Tibial artery (tissue), 4 donors: ENCODE results near the gene ANTKMT.

Experiments
- DNase-seq, 2 donors: peaks; one replicate each; pipeline ENCODE4 v3.0.0-alpha.2; 2019
- H3K27ac ChIP-seq, 2 donors: fragments of 200-600 bp; sonication (generic) in 1 of 2; 1 replicate in 1 of 2; 2 replicates in 1 of 2; pipeline ENCODE4 v1.5.1; 2018 to 2019; ENCODE audit warnings: mild to moderate bottlenecking in 1 of 2
- H3K27me3 ChIP-seq, 2 donors: fragments of 200-600 bp; sonication (generic) in 1 of 2; one replicate each; pipeline versions ENCODE4 v1.5.1 to v1.6.0; 2016 to 2019
- H3K36me3 ChIP-seq, 3 donors: fragments of 200-600 bp; sonication (generic) in 2 of 3; one replicate each; pipeline ENCODE4 v1.5.1; 2016 to 2019; ENCODE audit warnings: mild to moderate bottlenecking in 2 of 3
- H3K4me1 ChIP-seq, 4 donors: fragments of 200-600 bp; sonication (generic) in 2 of 4; 1 replicate in 3 of 4; 2 replicates in 1 of 4; pipeline ENCODE4 v1.5.1; 2016 to 2019
- H3K4me3 ChIP-seq, 2 donors: fragments of 200-600 bp; sonication (generic) in 1 of 2; 1 replicate in 1 of 2; 2 replicates in 1 of 2; pipeline ENCODE4 v1.5.1; 2018 to 2019; ENCODE audit warnings: mild to moderate bottlenecking in 2 of 2
- H3K9me3 ChIP-seq, 3 donors: fragments of 200-600 bp; sonication (generic) in 1 of 3; one replicate each; pipeline ENCODE4 v1.5.1; 2016 to 2019
- CTCF ChIP-seq, 2 experiments: fragments of 200-600 bp in 1 of 2; fragments of 450-650 bp in 1 of 2; IDR thresholded peaks; one replicate each; pipeline ENCODE4 v1.5.1; 2017 to 2019; ENCODE audit warnings: antibody characterized with exemption in 2 of 2, mild to moderate bottlenecking in 1 of 2, moderate library complexity in 1 of 2
- intact Hi-C: fragments of 100-400 bp; cut with DNase I; formaldehyde crosslinking; loops from one replicate; pipeline ENCODE4 v1.15.0; 2023; ENCODE audit warnings: low total_unique reads

ANTKMT gene

GRCh38 chr16:761625-762513, 40.9 kb downstream of the ANTKMT start:
- no peak for DNase-seq
- no peak overlapping the region for H3K4me3 ChIP-seq
- no peak for TF ChIP-seq CTCF (IDR thresholded peaks at IDR 0.05)
- H3K27ac ChIP-seq: no peak overlapping the region
- peaks cover 0 to 62% of the 10 kb centered on the region in 2 donors for H3K27me3 ChIP-seq
- no peaks in the 10 kb centered on the region for H3K36me3 ChIP-seq
- H3K4me1 ChIP-seq: peaks cover 0 to 4% (median 0%) of the 10 kb centered on the region in 4 donors
- no peaks in the 10 kb centered on the region for H3K9me3 ChIP-seq
- intact Hi-C loops: no loop called here

- peaks cover 0 to 4% (median 0%) of the 10 kb centered on the region in 4 donors for H3K4me1 ChIP-seq
- H3K27me3 ChIP-seq: peaks cover 0 to 65% of the 10 kb centered on the region in 2 donors
- DNase-seq: no peak
- no peak overlapping the region for H3K4me3 ChIP-seq
- no peaks in the 10 kb centered on the region for H3K36me3 ChIP-seq
- TF ChIP-seq CTCF (IDR thresholded peaks at IDR 0.05): no peak
- no peaks in the 10 kb centered on the region for H3K9me3 ChIP-seq
- H3K27ac ChIP-seq: no peak overlapping the region
- intact Hi-C loops: no loop called here
Observed at GRCh38 chr16:762595-763268, 41.8 kb downstream of the ANTKMT start.

GRCh38 chr16:763369-764183, 42.6 kb downstream of the ANTKMT start:
- Histone ChIP-seq H3K4me3 (no peak overlapping the region), H3K27ac (no peak overlapping the region), H3K36me3 (no peaks in the 10 kb centered on the region), H3K27me3 (peaks cover 0 to 66% of the 10 kb centered on the region in 2 donors), H3K9me3 (no peaks in the 10 kb centered on the region), H3K4me1 (peaks cover 0 to 4% (median 0%) of the 10 kb centered on the region in 4 donors)
- no peak for DNase-seq
- intact Hi-C loops: no loop called here
- no peak for TF ChIP-seq CTCF (IDR thresholded peaks at IDR 0.05)

GRCh38 chr16:764184-764750, 43.3 kb downstream of the ANTKMT start:
- intact Hi-C loops: no loop called here
- H3K36me3 ChIP-seq: no peaks in the 10 kb centered on the region
- H3K9me3 ChIP-seq: no peaks in the 10 kb centered on the region
- H3K27ac ChIP-seq: no peak overlapping the region
- no peak overlapping the region for H3K4me3 ChIP-seq
- H3K4me1 ChIP-seq: peaks cover 0 to 4% (median 0%) of the 10 kb centered on the region in 4 donors
- peaks cover 0 to 73% of the 10 kb centered on the region in 2 donors for H3K27me3 ChIP-seq
- DNase-seq: no peak
- no peak for TF ChIP-seq CTCF (IDR thresholded peaks at IDR 0.05)

GRCh38 chr16:764848-765487, 44.0 kb downstream of the ANTKMT start:
- no peak for DNase-seq
- intact Hi-C loops: no loop called here

More at GRCh38 chr16:764848-765487, 44.0 kb downstream of the ANTKMT start:
- Histone ChIP-seq H3K36me3 (no peaks in the 10 kb centered on the region), H3K4me1 (peaks cover 0 to 4% (median 0%) of the 10 kb centered on the region in 4 donors), H3K27me3 (peaks cover 0 to 80% of the 10 kb centered on the region in 2 donors), H3K27ac (no peak overlapping the region), H3K9me3 (no peaks in the 10 kb centered on the region), H3K4me3 (no peak overlapping the region)
- TF ChIP-seq CTCF (IDR thresholded peaks at IDR 0.05): no peak
